SJCRH30 (cell line): ENCODE results near the gene MTHFR. TPM values are rescaled to one million over a fixed set of nuclear protein-coding genes. Genes with fewer than 3 reads are reported as not detected.
A peak's percentile ranks its signal among the peaks of the same experiment; 100 is the strongest.

Experiments used
- DNase-seq, 2 experiments: peaks; one replicate each; pipeline ENCODE4 v3.0.0-alpha.2; 2015 to 2020
- H3K27ac ChIP-seq: fragments of 250-450 bp; sonication (Bioruptor Pico); 2 replicates; pipeline ENCODE4 v1.5.1; 2020; ENCODE audit warnings: mild to moderate bottlenecking, moderate library complexity
- H3K27me3 ChIP-seq: fragments of 250-450 bp; sonication (Bioruptor Pico); 2 replicates; pipeline ENCODE4 v1.5.1; 2020; ENCODE audit warnings: mild to moderate bottlenecking, moderate library complexity
- H3K36me3 ChIP-seq: fragments of 250-450 bp; sonication (Bioruptor Pico); 2 replicates; pipeline ENCODE4 v1.5.1; 2020; ENCODE audit warnings: mild to moderate bottlenecking, moderate library complexity
- H3K4me1 ChIP-seq: fragments of 250-450 bp; sonication (Bioruptor Pico); 2 replicates; pipeline ENCODE4 v1.5.1; 2020; ENCODE audit warnings: mild to moderate bottlenecking, moderate library complexity
- H3K4me3 ChIP-seq: fragments of 250-450 bp; sonication (Bioruptor Pico); 2 replicates; pipeline ENCODE4 v1.5.1; 2020; ENCODE audit warnings: mild to moderate bottlenecking, moderate library complexity
- H3K9me3 ChIP-seq: fragments of 250-450 bp; sonication (Bioruptor Pico); replicated peaks from 2 replicates; pipeline ENCODE4 v1.5.1; 2020; ENCODE audit warnings: mild to moderate bottlenecking, moderate library complexity
- total RNA-seq: library from RNA; depleted of rRNA; stranded (reverse); fragments of >200 nt; shearing (Covaris generic); gene quantifications from 2 replicates; pipeline ENCODE4 v1.2.3, GENCODE V29; 2014

MTHFR gene
- total RNA-seq, 1 experiment from 2014 or later: 10.1 TPM

- Histone ChIP-seq H3K9me3 (no peaks in the 10 kb centered on the region), H3K4me3 (no peak overlapping the region), H3K4me1 (peaks cover 7% of the 10 kb centered on the region; the same call in 1 of the 2 replicates), H3K27me3 (no peaks in the 10 kb centered on the region), H3K27ac (no peak overlapping the region), H3K36me3 (no peaks in the 10 kb centered on the region)
- no peak for DNase-seq
Measured at GRCh38 chr1:11795238-11795890, 10.4 kb downstream of the MTHFR start.

DNA sequence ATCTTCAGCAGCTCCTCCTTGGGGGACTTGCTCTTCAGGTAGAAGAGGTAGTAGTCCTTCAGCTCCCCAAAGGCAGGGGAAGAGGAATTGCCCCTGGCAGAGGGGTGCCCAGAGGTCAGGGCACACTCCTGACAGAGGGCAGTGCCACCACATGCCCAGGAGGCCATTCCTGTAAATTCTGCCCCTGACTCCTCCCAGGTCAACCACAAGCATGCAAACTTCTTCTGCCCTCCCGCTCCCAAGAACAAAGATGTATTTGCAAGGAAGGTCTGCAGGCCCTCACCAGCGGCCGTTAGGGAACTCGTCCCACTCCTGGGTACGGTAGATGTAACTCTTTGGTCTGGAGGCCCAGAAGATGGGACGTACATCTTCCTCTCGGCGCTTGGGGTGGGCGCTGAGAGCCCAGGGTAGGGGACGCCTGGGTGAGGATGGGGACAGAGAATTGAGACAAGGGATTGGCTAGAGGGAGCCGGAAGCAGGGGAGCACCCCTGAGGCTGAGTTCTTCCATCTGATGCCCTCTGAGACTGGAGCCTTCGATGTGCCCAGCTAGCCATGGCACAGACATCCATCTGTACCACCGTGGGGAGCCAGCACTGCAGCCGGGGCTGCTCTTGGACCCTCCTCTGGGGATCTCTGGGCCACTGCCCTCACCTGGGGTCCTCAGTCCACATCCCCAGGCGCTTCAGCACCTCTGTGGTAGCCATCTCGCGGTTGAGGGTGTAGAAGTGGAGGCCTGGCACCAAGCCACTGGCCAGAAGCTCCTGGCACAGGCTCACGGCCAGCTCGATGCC is 11.1 kb downstream of the MTHFR start:
- no peak for DNase-seq
- Histone ChIP-seq H3K4me3 (no peak overlapping the region), H3K27ac (no peak overlapping the region), H3K4me1 (peaks cover 8% of the 10 kb centered on the region; the same call in 1 of the 2 replicates), H3K9me3 (no peaks in the 10 kb centered on the region), H3K27me3 (no peaks in the 10 kb centered on the region), H3K36me3 (no peaks in the 10 kb centered on the region)

DNA sequence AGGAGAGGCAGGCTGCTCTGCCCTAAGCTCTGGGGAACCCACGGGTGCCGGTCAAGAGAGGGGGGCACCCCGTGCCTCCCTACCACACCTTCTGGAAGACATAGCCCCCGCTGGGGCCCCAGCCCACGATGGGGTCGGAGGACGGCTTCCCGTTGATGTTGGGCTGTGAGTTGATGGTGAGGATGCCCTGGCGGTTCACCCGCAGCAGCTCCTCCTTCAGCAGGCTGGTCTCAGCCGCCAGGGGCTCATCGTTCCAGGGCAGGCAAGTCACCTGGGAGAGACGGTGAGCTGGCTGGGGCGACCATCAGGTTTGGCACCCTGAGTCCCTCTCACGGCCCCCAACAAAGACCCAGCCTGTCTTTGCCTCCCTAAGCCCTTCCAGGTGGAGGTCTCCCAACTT is 11.9 kb downstream of the MTHFR start:
- Histone ChIP-seq H3K27ac (no peak overlapping the region), H3K4me3 (no peak overlapping the region), H3K36me3 (no peaks in the 10 kb centered on the region), H3K4me1 (peaks cover 12% of the 10 kb centered on the region; the same call in 1 of the 2 replicates), H3K9me3 (no peaks in the 10 kb centered on the region), H3K27me3 (no peaks in the 10 kb centered on the region)
- DNase-seq: no peak

DNA sequence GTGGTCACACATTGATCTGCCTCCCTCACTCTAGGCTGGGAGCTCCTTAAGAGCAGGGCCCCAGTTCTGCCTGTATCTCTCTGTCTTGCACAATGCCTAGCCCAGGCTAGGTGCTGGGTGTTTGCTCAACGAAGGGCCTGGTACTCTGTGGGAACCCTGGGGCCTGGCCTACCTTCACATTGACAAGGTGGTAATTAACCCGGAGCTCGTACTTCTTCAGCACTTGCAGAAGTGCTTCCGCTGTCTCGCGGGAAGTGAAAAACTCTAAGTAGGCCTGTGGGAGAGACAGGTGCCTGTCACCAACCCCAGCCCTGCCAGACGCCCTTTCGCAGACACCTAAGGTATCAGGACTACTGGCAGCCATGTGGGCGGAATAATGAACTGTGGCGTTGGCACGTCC is 13.7 kb downstream of the MTHFR start:
- Histone ChIP-seq H3K9me3 (no peaks in the 10 kb centered on the region), H3K4me1 (peaks cover 17% of the 10 kb centered on the region; the same call in 1 of the 2 replicates), H3K4me3 (no peak overlapping the region), H3K27me3 (no peaks in the 10 kb centered on the region), H3K27ac (no peak overlapping the region), H3K36me3 (no peaks in the 10 kb centered on the region)
- no peak for DNase-seq

GRCh38 chr1:11790880-11791715 is 14.7 kb downstream of the MTHFR start:
- Histone ChIP-seq H3K9me3 (no peaks in the 10 kb centered on the region), H3K27me3 (no peaks in the 10 kb centered on the region), H3K27ac (no peak overlapping the region), H3K4me1 (peaks cover 17% of the 10 kb centered on the region; the same call in 1 of the 2 replicates), H3K36me3 (no peaks in the 10 kb centered on the region), H3K4me3 (no peak overlapping the region)
- DNase-seq: peak; percentile 35 to 46

DNA sequence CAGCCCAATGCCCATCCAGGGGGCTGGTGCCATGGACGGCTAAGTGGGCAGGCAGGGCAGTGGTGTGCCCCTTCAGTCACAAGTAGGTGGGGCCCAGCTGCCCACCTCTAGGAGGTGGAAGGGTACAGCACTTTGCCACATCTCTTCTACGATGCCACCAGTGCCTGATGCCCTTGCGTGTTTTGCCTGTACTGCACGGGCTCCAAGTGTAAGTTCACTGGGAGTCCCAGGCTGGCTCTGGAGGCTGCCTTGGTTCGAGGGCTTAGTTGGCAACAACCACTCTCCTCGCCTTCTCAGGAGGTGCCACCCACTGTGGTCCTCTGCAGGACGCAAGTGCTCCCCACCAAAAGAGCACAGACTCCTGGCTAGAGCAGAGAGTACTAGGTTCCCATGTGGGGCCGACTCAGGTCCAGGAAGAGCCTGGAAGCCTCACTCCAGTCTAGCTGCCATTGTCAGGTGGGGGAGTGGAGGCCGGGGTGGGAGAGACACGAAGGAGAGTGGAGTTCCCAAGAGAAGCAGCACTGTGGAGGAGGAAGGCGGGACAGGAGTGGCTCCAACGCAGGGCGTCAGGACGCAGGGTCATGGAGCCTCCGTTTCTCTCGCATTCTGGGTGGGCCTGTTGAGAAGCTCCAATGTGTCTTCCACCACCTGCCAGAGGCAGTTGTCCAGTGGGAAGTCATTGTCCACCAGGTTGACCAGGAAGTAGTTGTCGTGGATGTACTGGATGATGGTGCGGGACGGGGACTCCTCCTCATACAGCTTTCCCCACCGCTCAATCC is 15.5 kb downstream of the MTHFR start:
- Histone ChIP-seq H3K27ac (no peak overlapping the region), H3K4me1 (peaks cover 17% of the 10 kb centered on the region; the same call in 1 of the 2 replicates), H3K36me3 (no peaks in the 10 kb centered on the region), H3K27me3 (no peaks in the 10 kb centered on the region), H3K9me3 (no peaks in the 10 kb centered on the region), H3K4me3 (no peak overlapping the region)
- DNase-seq: no peak

DNA sequence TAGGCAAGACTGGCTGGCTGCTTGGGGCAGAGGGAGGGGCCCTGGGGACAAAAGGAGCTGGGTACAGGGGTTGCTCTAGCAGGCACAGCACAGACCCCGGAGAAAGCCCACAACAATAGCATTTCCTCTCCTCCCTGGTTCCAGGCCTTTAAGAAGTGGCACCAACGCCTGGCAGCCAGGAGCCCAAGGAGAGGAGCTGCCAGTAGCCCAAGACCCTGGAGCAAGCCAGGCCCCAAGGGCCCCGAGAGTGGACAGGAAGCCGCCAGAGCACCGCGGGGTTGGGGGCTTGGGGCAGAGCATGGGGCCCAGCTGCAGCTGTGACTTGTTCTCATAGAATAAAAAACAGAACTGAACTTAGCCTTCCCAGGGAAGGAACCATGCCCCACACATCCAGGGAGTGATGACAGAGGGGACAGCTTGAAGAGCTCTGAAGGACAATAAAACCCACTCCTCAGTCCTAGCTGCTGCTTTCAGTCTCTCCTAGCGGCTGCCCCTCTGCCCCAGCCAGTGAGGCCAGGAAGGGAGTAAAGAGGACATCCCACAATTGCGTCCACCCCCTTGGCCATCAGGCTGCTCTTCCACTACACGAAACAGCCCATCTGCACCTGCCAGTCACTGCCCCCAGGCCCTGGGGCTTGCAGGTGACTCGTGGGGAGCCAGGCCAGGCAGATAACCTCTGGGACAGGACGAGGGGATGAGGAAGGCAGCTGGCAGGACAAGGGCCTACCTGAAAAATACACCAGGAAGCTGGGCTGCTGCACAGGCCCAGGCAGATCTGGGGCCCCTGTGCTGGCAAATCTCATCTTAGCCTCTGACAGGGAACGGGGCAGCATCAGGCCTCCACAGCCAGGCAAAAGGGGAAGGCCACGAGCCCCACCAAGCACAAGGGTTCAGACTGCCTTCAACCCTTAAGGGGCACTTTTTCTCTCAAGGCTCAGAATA is 16.4 kb downstream of the MTHFR start:
- no peak overlapping the region for H3K4me3 ChIP-seq
- peaks cover 17% of the 10 kb centered on the region; the same call in 1 of the 2 replicates for H3K4me1 ChIP-seq
- H3K36me3 ChIP-seq: no peaks in the 10 kb centered on the region
- H3K27ac ChIP-seq: no peak overlapping the region
- no peaks in the 10 kb centered on the region for H3K9me3 ChIP-seq
- DNase-seq: peak in 1 of 2 experiments; percentile 24
- no peaks in the 10 kb centered on the region for H3K27me3 ChIP-seq

DNA sequence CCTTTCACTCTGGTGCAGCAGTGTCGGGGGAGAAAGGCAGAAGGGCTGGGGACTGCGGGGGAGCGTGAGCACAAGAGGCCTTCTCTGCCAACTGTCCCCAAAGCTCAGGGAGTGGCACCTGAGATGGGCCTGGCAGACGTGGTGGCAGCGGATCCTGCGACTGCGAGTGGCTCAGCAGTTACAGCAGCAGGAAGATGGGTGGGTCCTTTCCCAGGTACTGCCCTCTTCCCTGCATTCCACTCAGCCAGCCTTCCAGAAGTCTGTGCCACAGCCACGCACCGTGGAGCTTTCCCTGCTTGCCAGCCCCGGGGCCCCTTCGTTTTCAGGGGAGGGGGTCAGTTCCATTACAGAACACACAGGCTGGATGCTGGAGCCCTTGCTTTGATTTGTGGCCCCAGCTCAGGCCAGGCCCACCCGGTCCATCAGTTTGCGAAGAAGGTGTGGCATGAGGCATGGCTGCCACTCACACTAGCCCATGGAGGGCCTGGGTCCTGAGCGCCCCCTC is 17.2 kb downstream of the MTHFR start:
- no peaks in the 10 kb centered on the region for H3K27me3 ChIP-seq
- H3K4me3 ChIP-seq: no peak overlapping the region
- no peaks in the 10 kb centered on the region for H3K36me3 ChIP-seq
- no peak overlapping the region for H3K27ac ChIP-seq
- H3K4me1 ChIP-seq: peaks cover 17% of the 10 kb centered on the region; the same call in 1 of the 2 replicates
- no peak for DNase-seq
- no peaks in the 10 kb centered on the region for H3K9me3 ChIP-seq

DNA sequence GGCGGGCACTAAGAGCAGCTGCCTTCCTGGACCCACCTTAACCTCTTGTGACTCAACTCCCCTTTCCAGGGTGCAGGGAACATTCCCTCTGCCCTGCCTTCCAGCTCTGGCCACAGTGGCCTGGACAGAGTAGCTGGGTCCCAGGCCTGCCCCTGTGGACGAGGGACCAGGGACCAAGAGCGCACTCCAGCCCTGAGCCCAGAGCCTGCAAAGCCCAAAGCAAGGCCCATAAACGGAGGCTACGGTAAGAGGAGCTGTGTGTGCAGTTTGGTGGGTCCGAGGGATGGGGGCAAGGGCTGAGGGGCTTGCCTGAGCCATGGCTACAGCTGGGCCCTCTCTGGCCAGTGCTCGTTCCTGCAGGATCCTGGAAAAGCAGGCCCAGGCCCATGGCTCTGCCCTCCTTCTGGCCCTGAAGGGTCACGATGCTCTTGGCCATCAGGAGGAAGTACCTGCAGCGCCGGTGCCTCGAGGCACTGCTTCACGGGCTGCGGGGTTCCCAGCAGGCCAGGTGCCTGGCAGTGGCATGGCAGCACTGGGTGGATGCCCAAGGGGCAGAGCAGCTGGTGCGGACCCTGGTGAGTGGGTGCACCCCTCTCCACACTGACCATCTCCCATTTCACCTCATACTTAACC is 17.8 kb downstream of the MTHFR start:
- no peaks in the 10 kb centered on the region for H3K36me3 ChIP-seq
- H3K27ac ChIP-seq: no peak overlapping the region
- H3K27me3 ChIP-seq: no peaks in the 10 kb centered on the region; the same call in 1 of the 2 replicates
- H3K4me1 ChIP-seq: peaks cover 17% of the 10 kb centered on the region; the same call in 1 of the 2 replicates
- no peak for DNase-seq
- H3K4me3 ChIP-seq: no peak overlapping the region
- H3K9me3 ChIP-seq: no peaks in the 10 kb centered on the region

DNA sequence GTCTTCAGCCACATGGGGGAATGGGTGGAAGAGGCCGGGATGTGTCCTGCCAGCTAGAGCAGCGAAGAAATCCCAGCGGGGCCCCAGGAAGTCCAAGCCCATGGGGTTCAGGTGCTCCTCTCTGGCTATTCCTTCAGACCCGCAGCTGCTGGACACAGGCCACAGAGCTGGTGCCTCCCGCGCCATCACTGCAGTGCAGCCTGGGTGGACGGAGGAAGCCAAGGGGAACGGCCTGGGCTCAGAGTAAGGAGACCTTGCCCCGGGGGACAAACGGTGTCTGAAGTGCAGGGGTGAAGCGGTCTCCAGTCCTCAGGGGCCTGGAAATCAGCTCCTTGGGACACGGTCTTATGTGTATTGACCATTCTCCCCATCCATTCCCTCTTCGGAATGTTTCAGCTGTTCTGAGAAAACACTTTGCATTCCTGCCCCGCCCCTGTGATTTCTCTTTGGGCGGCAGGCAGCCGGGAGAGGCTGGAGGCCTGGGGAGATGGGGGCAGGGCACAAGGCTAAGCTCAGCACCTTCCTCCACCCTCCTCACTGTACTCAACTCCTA is 18.4 kb downstream of the MTHFR start:
- H3K4me1 ChIP-seq: peaks cover 17% of the 10 kb centered on the region; the same call in 1 of the 2 replicates
- no peak overlapping the region for H3K27ac ChIP-seq
- no peaks in the 10 kb centered on the region for H3K36me3 ChIP-seq
- no peaks in the 10 kb centered on the region for H3K9me3 ChIP-seq
- no peak overlapping the region for H3K4me3 ChIP-seq
- DNase-seq: peak; percentile 59 to 61
- no peaks in the 10 kb centered on the region; the same call in 1 of the 2 replicates for H3K27me3 ChIP-seq

DNA sequence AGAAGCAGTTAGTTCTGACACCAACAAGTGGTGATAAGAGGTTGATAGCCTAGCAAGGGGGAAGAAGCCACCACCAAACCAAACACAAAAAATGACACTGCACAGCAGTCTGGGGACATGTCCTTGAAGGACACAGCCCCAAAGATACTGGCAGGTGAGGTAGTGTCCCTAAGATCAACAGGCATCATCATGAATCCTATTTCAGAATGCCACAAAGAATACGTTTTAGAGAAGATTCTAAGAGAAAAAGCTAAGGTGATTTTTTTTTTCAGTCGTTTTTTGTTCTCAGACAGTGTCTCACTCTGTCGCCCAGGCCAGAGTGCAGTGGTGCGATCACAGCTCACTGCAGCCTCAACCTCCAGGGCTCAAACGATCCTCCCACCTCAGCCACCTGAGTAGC is 19.6 kb downstream of the MTHFR start:
- Histone ChIP-seq H3K27me3 (peaks cover 3% of the 10 kb centered on the region; the same call in 1 of the 2 replicates), H3K27ac (no peak overlapping the region), H3K4me1 (peaks cover 17% of the 10 kb centered on the region; the same call in 1 of the 2 replicates), H3K36me3 (no peaks in the 10 kb centered on the region), H3K9me3 (no peaks in the 10 kb centered on the region), H3K4me3 (no peak overlapping the region)
- DNase-seq: no peak

DNA sequence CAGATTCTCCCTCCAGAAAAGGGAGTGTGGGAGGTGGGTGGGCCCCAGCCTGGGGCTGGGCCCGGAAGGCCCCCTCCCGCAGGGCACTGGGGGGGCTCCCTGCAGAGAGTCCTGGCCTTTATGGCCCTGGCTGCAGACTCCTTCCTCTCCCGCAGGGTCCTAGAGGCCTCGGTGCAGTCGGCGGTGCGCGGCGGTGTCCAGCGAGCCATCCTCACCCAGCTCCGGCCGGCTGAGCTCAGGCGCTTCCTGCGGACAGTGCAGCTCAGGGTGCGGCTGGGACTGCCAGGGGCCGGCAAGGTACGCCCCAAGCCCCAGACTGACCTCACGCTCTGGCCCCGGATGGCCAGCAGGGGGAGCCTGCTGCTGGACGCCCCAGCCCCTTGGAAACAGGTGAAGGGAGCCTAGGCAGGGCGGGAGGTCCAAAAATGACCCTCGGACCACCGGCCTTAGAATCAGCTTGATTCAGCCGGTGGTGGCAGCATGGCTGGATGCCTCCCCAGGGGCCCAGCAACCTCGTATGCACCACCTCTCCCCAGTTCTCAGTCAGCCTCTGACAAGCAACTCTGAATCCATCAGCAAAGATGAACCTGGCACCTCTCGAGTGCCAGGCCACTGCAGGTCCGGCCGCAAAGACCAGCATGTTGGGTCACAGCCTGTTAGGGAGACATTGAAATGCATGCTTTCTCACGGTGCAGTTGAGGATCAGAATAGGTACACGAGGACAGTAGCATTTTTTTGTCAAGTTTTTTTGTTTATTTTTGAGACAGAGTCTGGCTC is 20.6 kb downstream of the MTHFR start:
- no peaks in the 10 kb centered on the region for H3K36me3 ChIP-seq
- H3K27ac ChIP-seq: no peak overlapping the region
- H3K27me3 ChIP-seq: peaks cover 7% of the 10 kb centered on the region
- peak; percentile 60 to 65 for DNase-seq
- no peak overlapping the region for H3K4me3 ChIP-seq
- peaks cover 10% of the 10 kb centered on the region; the same call in 1 of the 2 replicates for H3K4me1 ChIP-seq
- no peaks in the 10 kb centered on the region for H3K9me3 ChIP-seq
